ENCODE results near the gene MYH10. TPM values are rescaled to one million over a fixed set of nuclear protein-coding genes. Genes with fewer than 3 reads are reported as not detected.
A peak's percentile ranks its signal among the peaks of the same experiment; 100 is the strongest.
"Not testable (repeated sequence)": the region's sequence is repeated elsewhere in the genome, so short reads cannot be mapped to it uniquely, and the experiment has no call there.

The MYH10 gene
- total and polyA plus RNA-seq, 7 donors, result 1.8 to 34.2 (median 1.9) TPM

- Histone ChIP-seq H3K36me3 (ENCODE audit: insufficient read depth in 1 of 2, low read depth in 1 of 2) (no peaks in the 10 kb centered on the region), H3K27me3 (ENCODE audit: insufficient read depth in 3 of 3, low read length in 2 of 3) (no peaks in the 10 kb centered on the region), H3K4me1 (no peaks in the 10 kb centered on the region), H3K4me3 (no peak overlapping the region), H3K27ac (no peak overlapping the region), H3K9me3 (no peaks in the 10 kb centered on the region)
- ATAC-seq, result no peak
- 85 to 92% (median 90%) methylated on average over 1 of the region's 1 CpG for WGBS, 3 donors
- TF ChIP-seq, protein P1, sequence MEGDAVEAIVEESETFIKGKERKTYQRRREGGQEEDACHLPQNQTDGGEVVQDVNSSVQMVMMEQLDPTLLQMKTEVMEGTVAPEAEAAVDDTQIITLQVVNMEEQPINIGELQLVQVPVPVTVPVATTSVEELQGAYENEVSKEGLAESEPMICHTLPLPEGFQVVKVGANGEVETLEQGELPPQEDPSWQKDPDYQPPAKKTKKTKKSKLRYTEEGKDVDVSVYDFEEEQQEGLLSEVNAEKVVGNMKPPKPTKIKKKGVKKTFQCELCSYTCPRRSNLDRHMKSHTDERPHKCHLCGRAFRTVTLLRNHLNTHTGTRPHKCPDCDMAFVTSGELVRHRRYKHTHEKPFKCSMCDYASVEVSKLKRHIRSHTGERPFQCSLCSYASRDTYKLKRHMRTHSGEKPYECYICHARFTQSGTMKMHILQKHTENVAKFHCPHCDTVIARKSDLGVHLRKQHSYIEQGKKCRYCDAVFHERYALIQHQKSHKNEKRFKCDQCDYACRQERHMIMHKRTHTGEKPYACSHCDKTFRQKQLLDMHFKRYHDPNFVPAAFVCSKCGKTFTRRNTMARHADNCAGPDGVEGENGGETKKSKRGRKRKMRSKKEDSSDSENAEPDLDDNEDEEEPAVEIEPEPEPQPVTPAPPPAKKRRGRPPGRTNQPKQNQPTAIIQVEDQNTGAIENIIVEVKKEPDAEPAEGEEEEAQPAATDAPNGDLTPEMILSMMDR (IDR thresholded peaks at IDR 0.05), result no peak
- intact Hi-C loops (cut with DNase I), result no loop called here
- DNase-seq, result no peak
These were observed 75.5 kb downstream of the MYH10 start for GRCh38 chr17:8555062-8555461.

GRCh38 chr17:8552577-8553320, 77.8 kb downstream of the MYH10 start:
- H3K9me3 ChIP-seq, result no peaks in the 10 kb centered on the region
- TF ChIP-seq, protein P1 (IDR thresholded peaks at IDR 0.05), result no peak
- H3K27me3 ChIP-seq (ENCODE audit: insufficient read depth in 3 of 3, low read length in 2 of 3), result no peaks in the 10 kb centered on the region
- intact Hi-C loops (cut with DNase I), result no loop called here
- 95 to 96% (median 95%) methylated on average over 9 of the region's 9 CpGs for WGBS, 3 donors
- H3K36me3 ChIP-seq (ENCODE audit: insufficient read depth in 1 of 2, low read depth in 1 of 2), result no peaks in the 10 kb centered on the region
- H3K27ac ChIP-seq, result no peak overlapping the region
- ATAC-seq (no peak), DNase-seq (no peak)
- no peak overlapping the region for H3K4me3 ChIP-seq
- no peaks in the 10 kb centered on the region for H3K4me1 ChIP-seq

GRCh38 chr17:8542599-8543502, 87.7 kb downstream of the MYH10 start:
- WGBS, 3 donors, result 83 to 88% (median 86%) methylated on average over 8 of the region's 8 CpGs
- no peaks in the 10 kb centered on the region for H3K27me3 ChIP-seq (ENCODE audit: insufficient read depth in 3 of 3, low read length in 2 of 3)
- H3K4me3 ChIP-seq, result no peak overlapping the region
- DNase-seq (no peak), ATAC-seq (peak in 3 of 4 donors; percentile 31 to 78 (median 36))
- H3K9me3 ChIP-seq, result no peaks in the 10 kb centered on the region
- no peaks in the 10 kb centered on the region for H3K4me1 ChIP-seq
- intact Hi-C loops (cut with DNase I), result no loop called here
- H3K27ac ChIP-seq, result no peak overlapping the region
- H3K36me3 ChIP-seq (ENCODE audit: insufficient read depth in 1 of 2, low read depth in 1 of 2), result peaks cover 3 to 26% of the 10 kb centered on the region in 2 donors
- TF ChIP-seq, protein P1 (IDR thresholded peaks at IDR 0.05), result no peak

DNA sequence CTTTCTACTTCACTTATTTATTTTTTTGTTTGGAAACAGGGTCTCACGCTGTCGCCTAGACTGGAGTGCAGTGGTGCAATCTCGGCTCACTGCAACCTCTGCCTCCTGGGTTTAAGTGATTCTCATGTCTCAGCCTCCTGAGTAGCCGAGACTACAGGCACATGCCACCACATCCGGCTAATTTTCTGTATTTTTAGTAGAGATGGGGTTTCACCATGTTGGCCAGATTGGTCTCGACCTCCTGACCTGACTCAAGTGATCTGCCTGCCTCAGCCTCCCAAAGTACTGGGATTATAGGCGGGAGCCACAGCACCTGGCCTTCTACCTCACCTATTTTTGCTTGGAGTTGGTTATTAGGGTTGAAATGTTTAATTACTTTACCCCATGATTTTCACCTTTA, 90.5 kb downstream of the MYH10 start:
- H3K27me3 ChIP-seq (ENCODE audit: insufficient read depth in 3 of 3, low read length in 2 of 3); H3K27ac ChIP-seq; intact Hi-C loops (cut with DNase I); H3K4me1 ChIP-seq; ATAC-seq; DNase-seq; H3K9me3 ChIP-seq; H3K4me3 ChIP-seq: not testable (repeated sequence)
- 95 to 98% (median 98%) methylated on average over 7 of the region's 7 CpGs for WGBS, 3 donors
- peaks cover 2 to 22% of the 10 kb centered on the region in 2 donors for H3K36me3 ChIP-seq (ENCODE audit: insufficient read depth in 1 of 2, low read depth in 1 of 2)

DNA sequence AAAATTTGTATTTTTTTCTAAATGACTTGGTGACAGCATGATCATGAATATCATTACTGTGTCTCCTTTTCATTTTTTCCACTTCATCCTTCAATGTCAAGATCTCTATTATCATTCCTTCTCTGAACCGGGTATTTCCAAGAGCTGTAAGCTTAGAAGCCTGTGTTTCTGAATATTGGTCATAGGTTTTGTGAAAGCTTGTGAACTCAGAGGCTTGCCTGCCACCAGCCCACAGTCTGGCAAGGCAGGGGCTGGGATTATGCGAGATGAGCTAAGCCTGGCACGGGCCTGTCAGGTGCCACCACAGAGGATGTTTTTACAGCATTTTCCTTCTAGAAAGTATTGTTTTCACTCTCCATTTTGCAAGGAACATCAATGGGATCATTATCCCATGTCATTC, 92.8 kb downstream of the MYH10 start:
- TF ChIP-seq, protein P1 (IDR thresholded peaks at IDR 0.05), result no peak
- H3K27me3 ChIP-seq (ENCODE audit: insufficient read depth in 3 of 3, low read length in 2 of 3), result no peaks in the 10 kb centered on the region
- H3K4me1 ChIP-seq, result no peaks in the 10 kb centered on the region
- DNase-seq, result no peak
- no peak overlapping the region for H3K4me3 ChIP-seq
- H3K27ac ChIP-seq, result no peak overlapping the region
- WGBS, 3 donors, result 62 to 86% (median 81%) methylated on average over 3 of the region's 3 CpGs
- H3K36me3 ChIP-seq (ENCODE audit: insufficient read depth in 1 of 2, low read depth in 1 of 2), result peaks cover 0 to 17% of the 10 kb centered on the region in 2 donors
- H3K9me3 ChIP-seq, result no peaks in the 10 kb centered on the region
- intact Hi-C loops (cut with DNase I), result no loop called here
- ATAC-seq, result no peak

Data from psoas muscle (tissue), 8 donors.